ENCODE measurements around the gene ATF5. TPM values are rescaled to one million over a fixed set of nuclear protein-coding genes. Genes with fewer than 3 reads are reported as not detected.
A peak's percentile ranks its signal among the peaks of the same experiment; 100 is the strongest.

ATF5 gene
- total and polyA plus RNA-seq, 2 of the 8 experiments (the other 6 are each of a cell fraction or from before 2014, with no cell fraction given) = 6.2 to 13.1 TPM

- Histone ChIP-seq H3K79me1 (ENCODE audit: low read depth, low read length) (peaks cover 9% of the 10 kb centered on the region; the same call in 1 of the 2 replicates), H3K79me2 (ENCODE audit: control insufficient read depth in 1 of 2, insufficient read depth in 2 of 2, low read length in 2 of 2) (peaks cover 0 to 12% of the 10 kb centered on the region in 2 experiments; a peak in 2 of 4 replicates), H3K4me1 (replicated peaks in 1 of 4; ENCODE audit: control insufficient read depth in 3 of 4, insufficient read depth in 4 of 4, low read length in 3 of 4) (peaks cover 0 to 7% (median 4%) of the 10 kb centered on the region in 4 experiments; a peak in 5 of 7 replicates), H3K36me3 (ENCODE audit: control insufficient read depth in 2 of 4, insufficient read depth in 4 of 4, low read length in 3 of 4) (peaks cover 22 to 56% (median 47%) of the 10 kb centered on the region in 4 experiments), H3K27ac (ENCODE audit: low read depth, low read length) (no peak overlapping the region), H2AFZ (ENCODE audit: low read length) (no peak overlapping the region), H3K18ac (ENCODE audit: extremely low read depth, low read length) (no peak overlapping the region), H4K5ac (ENCODE audit: insufficient read length, low read depth, low read length) (no peak overlapping the region), H2AK5ac (ENCODE audit: low read depth, low read length) (no peak overlapping the region), H3K4me2 (ENCODE audit: insufficient read depth in 1 of 2, low read depth in 2 of 2, low read length in 2 of 2) (no peak overlapping the region), H2BK12ac (ENCODE audit: low read depth, low read length) (no peak overlapping the region), H3K56ac (replicated peaks; ENCODE audit: insufficient read length, low read depth, low read length) (no peak overlapping the region), H2BK20ac (ENCODE audit: low read length) (no peak overlapping the region), H2BK120ac (replicated peaks; ENCODE audit: low read depth, low read length) (no peak overlapping the region), H4K91ac (replicated peaks; ENCODE audit: insufficient read length, low read length) (no peak overlapping the region), H4K8ac (ENCODE audit: extremely low read depth, insufficient read depth, low read length) (peak overlapping the region; percentile 22; the same call in 1 of the 2 replicates), H3K9me3 (ENCODE audit: insufficient read depth in 2 of 2, low read depth in 1 of 2, low read length in 1 of 2) (no peaks in the 10 kb centered on the region), H3K4me3 (ENCODE audit: extremely low read depth in 1 of 4, insufficient read depth in 2 of 4, low read depth in 3 of 4, low read length in 4 of 4) (no peak overlapping the region), H3K14ac (ENCODE audit: insufficient read length) (no peak overlapping the region), H3K27me3 (replicated peaks in 1 of 4; ENCODE audit: control insufficient read depth in 3 of 4, extremely low read depth in 1 of 4, insufficient read depth in 3 of 4, low read length in 3 of 4) (no peaks in the 10 kb centered on the region), H4K20me1 (replicated peaks in 1 of 2; ENCODE audit: control insufficient read depth in 1 of 2, insufficient read depth in 2 of 2, low read length in 2 of 2) (peaks cover 10 to 18% of the 10 kb centered on the region in 2 experiments), H3K23me2 (ENCODE audit: low read depth, low read length) (peaks cover 9% of the 10 kb centered on the region), H3K9ac (replicated peaks in 1 of 4; ENCODE audit: extremely low read depth in 1 of 4, low read depth in 3 of 4, low read length in 3 of 4) (no peak overlapping the region), H2BK15ac (ENCODE audit: low read length) (no peak overlapping the region), H3K4ac (replicated peaks; ENCODE audit: insufficient read length, low read depth, low read length) (no peak overlapping the region), H3K23ac (ENCODE audit: insufficient read length) (no peak overlapping the region), H2BK5ac (ENCODE audit: low read depth, low read length) (no peak overlapping the region)
- TF ChIP-seq EZH2 (IDR thresholded peaks at IDR 0.05; ENCODE audit: low read depth, low read length, severe bottlenecking) (no peak), USF2 (IDR thresholded peaks at IDR 0.05; ENCODE audit: low read length) (no peak)
- CTCF ChIA-PET (ENCODE audit: partially characterized antibody) = interaction anchor here (1.1 to 2.0 kb wide), 3 partner anchors 10 to 94 kb away, joined by 3 to 5 read pairs (median 3); no protein-coding TSS in a partner anchor
- POLR2A ChIA-PET (ENCODE audit: partially characterized antibody) = interaction anchor here (0.8 to 2.0 kb wide), 8 partner anchors 9 to 71 kb away, joined by 3 to 8 read pairs (median 3); no protein-coding TSS in a partner anchor
- FAIRE-seq (no peak), DNase-seq (ENCODE audit: low read depth in 1 of 2, low spot score in 2 of 2) (no peak)
- WGBS, 2 experiments (ENCODE audit: extremely low coverage in 1 of 2, insufficient coverage in 1 of 2, insufficient read length in 1 of 2, insufficient replicate concordance in 2 of 2, low coverage in 1 of 2, low lambda C conversion rate in 2 of 2, missing lambda C conversion rate in 1 of 2) = 94% methylated on average over 17 of the region's 17 CpGs; no CpG with 5 or more reads in 1 of the 2 experiments
Measured at GRCh38 chr19:49881186-49881585, 47.8 kb upstream of the ATF5 start.

Measured in H1 (cell line).